Upper lobe of right lung (tissue), 1 donor: ENCODE data around the gene KIF22. TPM values are rescaled to one million over a fixed set of nuclear protein-coding genes. Genes with fewer than 3 reads are reported as not detected.

Source experiments
- ATAC-seq: fragments of 200-7000 bp; cut with Tn5 transposase; one replicate; pipeline ENCODE4 v1.9.1; 2020; ENCODE audit warnings: mild to moderate bottlenecking, moderate library complexity
- DNase-seq: peaks from one replicate; pipeline ENCODE4 v3.0.0-alpha.2; 2020
- H3K27ac ChIP-seq: fragments of 200-600 bp; one replicate; pipeline ENCODE4 v1.8.0; 2022
- H3K27me3 ChIP-seq: fragments of 200-600 bp; one replicate; pipeline ENCODE4 v1.8.0; 2022; ENCODE audit warnings: mild to moderate bottlenecking
- H3K36me3 ChIP-seq: fragments of 200-600 bp; one replicate; pipeline ENCODE4 v1.8.0; 2022
- H3K4me1 ChIP-seq: fragments of 200-600 bp; one replicate; pipeline ENCODE4 v1.8.0; 2022
- H3K4me3 ChIP-seq: fragments of 200-600 bp; one replicate; pipeline ENCODE4 v1.8.0; 2022; ENCODE audit warnings: mild to moderate bottlenecking
- H3K9me3 ChIP-seq: fragments of 200-600 bp; one replicate; pipeline ENCODE4 v1.8.0; 2022
- intact Hi-C: fragments of 100-400 bp; cut with DNase I; formaldehyde crosslinking; loops from one replicate; pipeline ENCODE4 v1.11.0; 2022
- long read RNA-seq: library from polyadenylated mRNA; unstranded; transcript quantifications from one replicate; pipeline ENCODE4 v2.0.0, GENCODE V29; 2021
- total RNA-seq: library from RNA; stranded (reverse); fragmentation: NEBNext Ultra II Directional; extraction: Animal tissue kit (Norgen Biotek cat#: 25700); gene quantifications from one replicate; pipeline ENCODE4 v1.2.1, GENCODE V29; 2021
- TF ChIP-seq, protein P1 (sequence below): fragments of 200-600 bp; IDR thresholded peaks from one replicate; pipeline ENCODE4 v1.8.0; 2022; ENCODE audit warnings: antibody characterized with exemption
- donor health status: DM: no; HTN: yes; CAD: no; lungs with severe emphysema.

KIF22 gene
- total RNA-seq: 19.8 TPM
- long read RNA-seq, transcript KIF22-201 (14 exons, 2,113 nt): major isoform, 14 of 24 reads
- long read RNA-seq, partial matches to known transcripts: 5 of 24 reads
- long read RNA-seq, other reads (novel, unspliced or antisense): 5 of 24 reads

DNA sequence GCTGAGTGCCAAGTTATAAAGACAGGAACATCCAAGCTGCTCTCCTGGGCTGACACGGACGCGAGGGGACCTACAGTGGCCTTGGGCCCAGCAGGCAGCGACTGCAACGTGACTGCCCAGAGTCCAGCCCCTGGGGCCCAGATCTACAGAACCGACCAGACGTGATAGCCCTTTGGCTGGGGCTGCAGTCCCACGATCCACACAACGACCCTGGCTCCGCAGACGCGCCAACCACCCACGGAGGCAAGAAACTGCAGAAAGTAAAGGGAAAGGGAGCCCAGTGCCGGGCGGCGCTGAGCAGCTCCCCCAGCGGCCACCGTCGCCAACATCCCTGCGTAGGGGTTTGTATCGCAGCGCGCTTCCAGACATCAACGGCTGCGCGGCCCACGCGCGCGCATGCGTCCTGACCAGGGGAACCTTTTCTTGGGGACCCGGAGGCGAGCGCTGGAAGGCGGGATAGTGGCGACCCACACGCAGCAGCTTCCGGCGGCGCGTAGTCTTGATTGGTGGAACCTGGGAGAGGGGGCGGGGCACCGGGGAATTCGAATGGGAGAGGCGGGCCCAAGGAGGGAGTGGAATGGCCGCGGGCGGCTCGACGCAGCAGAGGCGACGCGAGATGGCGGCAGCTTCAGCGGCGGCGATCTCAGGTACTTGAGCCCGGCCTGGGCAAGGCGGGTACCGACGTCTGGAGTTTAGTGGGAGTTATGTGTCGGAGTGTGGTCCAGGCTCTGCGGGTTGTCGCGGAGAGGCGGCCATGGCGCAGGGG lies at the start of gene KIF22:
Gene KIF22 (plus strand): TSS at position 569 of the 766 bp plus-strand sequence. CDS start 9 bp downstream, at position 578.
- Histone ChIP-seq H3K27ac (peak within 1 kb of the TSS; percentile 92), H3K4me3 (peak within 1 kb of the TSS; percentile 93), H3K9me3 (no peaks in the 10 kb centered on the region), H3K4me1 (peaks cover 17% of the 10 kb centered on the region), H3K36me3 (no peaks in the 10 kb centered on the region), H3K27me3 (no peaks in the 10 kb centered on the region)
- intact Hi-C loops: no loop called here
- TF ChIP-seq, protein P1, sequence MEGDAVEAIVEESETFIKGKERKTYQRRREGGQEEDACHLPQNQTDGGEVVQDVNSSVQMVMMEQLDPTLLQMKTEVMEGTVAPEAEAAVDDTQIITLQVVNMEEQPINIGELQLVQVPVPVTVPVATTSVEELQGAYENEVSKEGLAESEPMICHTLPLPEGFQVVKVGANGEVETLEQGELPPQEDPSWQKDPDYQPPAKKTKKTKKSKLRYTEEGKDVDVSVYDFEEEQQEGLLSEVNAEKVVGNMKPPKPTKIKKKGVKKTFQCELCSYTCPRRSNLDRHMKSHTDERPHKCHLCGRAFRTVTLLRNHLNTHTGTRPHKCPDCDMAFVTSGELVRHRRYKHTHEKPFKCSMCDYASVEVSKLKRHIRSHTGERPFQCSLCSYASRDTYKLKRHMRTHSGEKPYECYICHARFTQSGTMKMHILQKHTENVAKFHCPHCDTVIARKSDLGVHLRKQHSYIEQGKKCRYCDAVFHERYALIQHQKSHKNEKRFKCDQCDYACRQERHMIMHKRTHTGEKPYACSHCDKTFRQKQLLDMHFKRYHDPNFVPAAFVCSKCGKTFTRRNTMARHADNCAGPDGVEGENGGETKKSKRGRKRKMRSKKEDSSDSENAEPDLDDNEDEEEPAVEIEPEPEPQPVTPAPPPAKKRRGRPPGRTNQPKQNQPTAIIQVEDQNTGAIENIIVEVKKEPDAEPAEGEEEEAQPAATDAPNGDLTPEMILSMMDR: peak; percentile 76
- peak; percentile 99 for ATAC-seq
- DNase-seq: peak; percentile 100

DNA sequence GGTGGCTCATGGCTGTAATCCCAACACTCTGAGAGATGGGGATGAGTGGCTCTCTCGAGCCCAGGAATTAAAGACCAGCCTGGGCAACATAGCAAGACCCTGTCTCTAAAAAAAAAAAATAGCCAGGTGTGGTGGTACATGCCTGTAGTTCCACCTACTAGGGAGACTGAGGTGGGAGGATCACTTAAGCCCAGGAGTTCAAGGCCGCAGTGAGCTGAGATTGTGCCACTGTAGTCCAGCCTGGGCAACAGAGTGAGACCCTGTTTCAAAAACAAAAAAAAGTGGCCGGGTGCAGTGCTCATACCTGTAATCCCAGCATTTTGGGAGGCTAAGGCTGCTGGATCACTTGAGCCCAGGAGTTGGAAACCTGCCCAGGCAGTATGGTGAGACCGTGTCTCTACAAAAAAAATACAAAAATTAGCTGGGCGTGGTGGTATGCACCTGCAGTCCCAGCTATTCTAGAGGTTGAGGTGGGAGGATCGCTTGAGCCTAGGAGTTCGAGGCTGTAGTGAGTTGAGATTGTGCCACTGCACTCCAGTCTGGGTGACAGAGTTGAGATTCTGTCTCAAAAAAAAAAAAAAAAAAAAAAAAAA lies 47.8 kb upstream of the KIF22 start:
- intact Hi-C loops: no loop called here
- TF ChIP-seq, protein P1: no peak
- no peak for DNase-seq

DNA sequence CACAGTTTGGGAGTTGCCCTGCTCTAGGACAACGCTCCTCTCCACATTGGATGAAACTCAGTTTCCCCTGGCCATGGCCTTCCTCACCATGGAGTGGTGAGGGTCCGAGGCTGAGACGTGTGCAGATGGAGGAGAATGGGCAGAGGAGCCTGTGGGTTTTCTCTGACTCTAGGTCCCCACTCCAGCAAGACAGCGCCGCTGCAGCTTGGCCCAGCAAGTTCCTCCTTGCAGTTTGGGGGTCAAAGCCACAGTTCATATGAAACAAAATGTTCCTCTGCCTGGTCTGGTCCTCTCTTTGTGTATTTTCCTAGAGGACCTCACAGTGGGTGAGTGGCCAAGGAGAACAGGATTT lies 47.1 kb upstream of the KIF22 start:
- H3K36me3 ChIP-seq: no peaks in the 10 kb centered on the region
- no peak overlapping the region for H3K4me3 ChIP-seq
- DNase-seq (no peak), ATAC-seq (no peak)
- no peaks in the 10 kb centered on the region for H3K27me3 ChIP-seq
- intact Hi-C loops: no loop called here
- H3K9me3 ChIP-seq: no peaks in the 10 kb centered on the region
- H3K27ac ChIP-seq: no peak overlapping the region
- no peaks in the 10 kb centered on the region for H3K4me1 ChIP-seq
- TF ChIP-seq, protein P1: no peak

More for the DNA sequence above, 47.8 kb upstream of the KIF22 start:
- Histone ChIP-seq H3K4me3 (no peak overlapping the region), H3K27me3 (no peaks in the 10 kb centered on the region), H3K9me3 (no peaks in the 10 kb centered on the region), H3K36me3 (no peaks in the 10 kb centered on the region), H3K4me1 (no peaks in the 10 kb centered on the region), H3K27ac (no peak overlapping the region)
- no peak for ATAC-seq

DNA sequence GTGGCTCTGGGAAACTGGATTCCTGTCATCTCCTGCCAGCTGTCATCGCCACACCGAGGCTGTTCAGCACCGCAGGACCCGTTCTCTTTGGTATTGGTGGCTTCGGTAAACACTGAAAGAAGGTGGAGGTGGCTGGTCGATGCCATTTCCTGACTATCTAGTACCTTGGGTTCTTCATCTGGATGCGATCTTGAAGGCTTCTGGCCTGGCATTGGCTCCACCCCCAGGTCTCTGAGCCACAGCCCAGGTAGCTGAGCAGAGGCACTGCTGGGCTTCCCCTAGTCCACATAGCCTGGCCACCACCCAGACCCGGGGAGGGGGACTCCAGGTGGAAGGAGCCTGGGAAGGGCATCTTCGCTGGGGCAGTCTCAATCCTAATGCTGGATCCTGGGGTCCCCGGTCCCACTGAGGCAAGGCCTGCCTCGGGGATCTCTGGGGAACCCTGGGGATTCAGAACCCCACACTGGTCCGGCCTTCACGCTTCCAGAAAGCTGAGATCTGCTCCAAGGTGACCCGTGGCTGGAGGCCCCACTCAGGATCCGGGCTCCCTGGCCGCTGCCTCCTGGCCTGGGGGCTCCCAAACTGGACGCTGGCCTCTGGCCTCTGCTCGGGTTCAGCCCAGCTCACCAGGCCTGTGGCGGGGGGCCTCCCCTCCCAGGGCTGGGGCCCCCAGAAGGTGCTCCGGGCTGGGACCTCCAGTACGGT lies 46.6 kb upstream of the KIF22 start:
- TF ChIP-seq, protein P1: no peak
- ATAC-seq: no peak
- DNase-seq: no peak
- H3K27ac ChIP-seq: peak overlapping the region; percentile 80
- no peaks in the 10 kb centered on the region for H3K9me3 ChIP-seq
- peak overlapping the region; percentile 53 for H3K4me3 ChIP-seq
- intact Hi-C loops: no loop called here
- H3K4me1 ChIP-seq: no peaks in the 10 kb centered on the region
- no peaks in the 10 kb centered on the region for H3K27me3 ChIP-seq
- H3K36me3 ChIP-seq: no peaks in the 10 kb centered on the region

DNA sequence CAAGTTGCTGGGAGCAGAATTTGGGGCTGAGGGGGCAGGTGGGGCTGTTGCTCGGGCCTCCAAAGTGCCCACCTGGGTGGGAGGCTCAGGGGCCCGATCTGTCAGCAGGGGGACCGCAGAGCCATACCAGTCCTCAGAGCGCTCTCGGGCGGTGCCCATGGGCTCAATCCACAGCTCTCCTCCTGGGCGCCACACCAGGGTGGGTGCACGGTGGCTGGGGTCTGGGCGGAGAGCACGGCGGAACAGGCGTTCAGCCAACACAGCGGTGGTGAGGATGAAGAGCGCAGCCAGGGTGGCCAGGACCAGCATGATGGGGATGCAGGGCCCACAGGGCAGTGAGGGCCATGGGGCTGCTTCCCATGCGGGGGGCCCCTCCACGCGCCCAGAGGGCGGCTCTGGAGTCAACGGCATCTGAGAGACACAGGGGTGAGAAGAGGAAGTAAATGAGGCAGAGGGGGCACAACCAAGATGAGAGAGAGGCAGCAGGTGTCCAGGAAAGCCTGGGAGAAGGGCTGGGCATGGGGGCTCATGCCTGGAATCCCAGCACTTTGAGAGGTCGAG lies 45.9 kb upstream of the KIF22 start:
- no peaks in the 10 kb centered on the region for H3K27me3 ChIP-seq
- DNase-seq (no peak), ATAC-seq (no peak)
- H3K27ac ChIP-seq: peak overlapping the region; percentile 80
- TF ChIP-seq, protein P1: no peak
- no peaks in the 10 kb centered on the region for H3K4me1 ChIP-seq
- H3K36me3 ChIP-seq: no peaks in the 10 kb centered on the region
- H3K4me3 ChIP-seq: peak overlapping the region; percentile 53
- intact Hi-C loops: no loop called here
- no peaks in the 10 kb centered on the region for H3K9me3 ChIP-seq
